Liver (tissue), 9 donors: Measurements from ENCODE around the gene MSH3. TPM values are rescaled to one million over a fixed set of nuclear protein-coding genes. Genes with fewer than 3 reads are reported as not detected.

ENCODE experiments used
- DNase-seq: peaks from one replicate; pipeline ENCODE4 v3.0.0-alpha.2; 2017; ENCODE audit warnings: low spot score
- H3K27ac ChIP-seq, 2 donors: one replicate each; pipeline ENCODE4 v1.7.0; 2013; ENCODE audit warnings: inconsistent platforms in 2 of 2, low read length in 2 of 2, control low read depth in 1 of 2, low read depth in 1 of 2, mild to moderate bottlenecking in 1 of 2
- H3K27me3 ChIP-seq, 4 donors: one replicate each; pipeline versions ENCODE4 v1.6.1 to v1.7.0; 2013; ENCODE audit warnings: low read length in 3 of 4, inconsistent platforms in 1 of 4, mild to moderate bottlenecking in 1 of 4, moderate library complexity in 1 of 4; ENCODE audit not compliant: control insufficient read depth in 4 of 4, insufficient read depth in 4 of 4
- H3K36me3 ChIP-seq, 4 donors: one replicate each; pipeline versions ENCODE4 v1.6.1 to v1.7.0; 2013; ENCODE audit warnings: low read length in 3 of 4, mild to moderate bottlenecking in 3 of 4, low read depth in 1 of 4, moderate library complexity in 1 of 4; ENCODE audit not compliant: control insufficient read depth in 4 of 4, insufficient read depth in 3 of 4
- H3K4me1 ChIP-seq, 4 donors: one replicate each; pipeline versions ENCODE4 v1.6.1 to v1.7.0; 2013; ENCODE audit warnings: low read length in 3 of 4, mild to moderate bottlenecking in 3 of 4, moderate library complexity in 1 of 4; ENCODE audit not compliant: control insufficient read depth in 4 of 4, insufficient read depth in 4 of 4
- H3K4me3 ChIP-seq, 3 donors: one replicate each; pipeline versions ENCODE4 v1.6.1 to v1.7.0; 2013; ENCODE audit warnings: low read length in 3 of 3, control low read depth in 1 of 3, low read depth in 1 of 3, mild to moderate bottlenecking in 1 of 3
- H3K9ac ChIP-seq, 2 donors: one replicate each; pipeline ENCODE4 v1.7.0; 2013; ENCODE audit warnings: low read length in 2 of 2, mild to moderate bottlenecking in 2 of 2, moderate library complexity in 2 of 2, control low read depth in 1 of 2, low read depth in 1 of 2
- H3K9me3 ChIP-seq, 4 donors: one replicate each; pipeline versions ENCODE4 v1.6.1 to v1.7.0; 2013; ENCODE audit warnings: low read length in 3 of 4; ENCODE audit not compliant: control insufficient read depth in 4 of 4
- CTCF ChIP-seq: fragments of 150-350 bp; IDR thresholded peaks from 2 replicates; pipeline ENCODE4 v1.5.1; 2017; ENCODE audit warnings: improper control_type of control experiment, low read depth, low read length; ENCODE audit not compliant: missing input control
- EGR1 ChIP-seq, 2 donors: IDR thresholded peaks; 2 replicates each; pipeline ENCODE4 v1.6.1; 2016 to 2018; ENCODE audit warnings: antibody characterized with exemption in 2 of 2, low read depth in 2 of 2
- FOXA1 ChIP-seq: IDR thresholded peaks from 2 replicates; pipeline ENCODE4 v1.6.1; 2016; ENCODE audit warnings: antibody characterized with exemption
- FOXA2 ChIP-seq: IDR thresholded peaks from 2 replicates; pipeline ENCODE4 v1.6.1; 2016; ENCODE audit warnings: antibody characterized with exemption
- GABPA ChIP-seq, 2 donors: IDR thresholded peaks in 1 of 2; conservative IDR thresholded peaks in 1 of 2; 2 replicates each; pipeline ENCODE4 v1.6.1; 2016; ENCODE audit warnings: antibody characterized with exemption in 2 of 2, mild to moderate bottlenecking in 1 of 2, moderate library complexity in 1 of 2
- HNF4A ChIP-seq, 2 donors: conservative IDR thresholded peaks; 2 replicates each; pipeline ENCODE4 v1.6.1; 2016; ENCODE audit warnings: antibody characterized with exemption in 2 of 2, mild to moderate bottlenecking in 2 of 2
- HNF4G ChIP-seq: IDR thresholded peaks from 2 replicates; pipeline ENCODE4 v1.6.1; 2016; ENCODE audit warnings: antibody characterized with exemption
- MAX ChIP-seq: IDR thresholded peaks from 2 replicates; pipeline ENCODE4 v1.6.1; 2016; ENCODE audit warnings: antibody characterized with exemption
- NR2F2 ChIP-seq: IDR thresholded peaks from 2 replicates; pipeline ENCODE4 v1.6.1; 2016; ENCODE audit warnings: antibody characterized with exemption
- REST ChIP-seq: IDR thresholded peaks from 2 replicates; pipeline ENCODE4 v1.6.1; 2016; ENCODE audit warnings: antibody characterized with exemption, mild to moderate bottlenecking
- RXRA ChIP-seq, 2 donors: IDR thresholded peaks; 2 replicates each; pipeline ENCODE4 v1.6.1; 2017 to 2018; ENCODE audit warnings: antibody characterized with exemption in 2 of 2, mild to moderate bottlenecking in 1 of 2
- SP1 ChIP-seq: IDR thresholded peaks from 2 replicates; pipeline ENCODE4 v1.6.1; 2018; ENCODE audit warnings: antibody characterized with exemption, mild to moderate bottlenecking
- YY1 ChIP-seq: IDR thresholded peaks from 2 replicates; pipeline ENCODE4 v1.6.1; 2016; ENCODE audit warnings: antibody characterized with exemption, mild to moderate bottlenecking
- WGBS: extraction: QIAGEN DNeasy Blood & Tissue Kit; methylation state at CpG from one replicate; pipeline ENCODE4 v1.1.7; 2013; 5-methylcytosine and 5-hydroxymethylcytosine counted together
- polyA plus RNA-seq, 2 donors: library from polyadenylated mRNA; stranded (reverse) in 1 of 2; unstranded in 1 of 2; fragments of 200-250 nt in 1 of 2; fragments of >200 nt in 1 of 2; fragmentation: Nextera tagmentation in 1 of 2; extraction: Ambion mirVana in 1 of 2; gene quantifications; one replicate each; pipeline versions ENCODE4 v1.2.1 to v1.2.3, GENCODE V29; 2013 to 2015
- total RNA-seq, 2 donors: library from RNA; depleted of rRNA; stranded (reverse); fragments of >200 nt; gene quantifications; one replicate each; pipeline ENCODE4 v1.2.3, GENCODE V29; 2014
- TF ChIP-seq, protein P1 (sequence below): IDR thresholded peaks from 2 replicates; pipeline ENCODE4 v1.6.1; 2016; ENCODE audit warnings: antibody characterized with exemption
- donor health status: healthy.
- donor health status: healthy.
- donor health status: healthy.
- donor health status: healthy.
- donor health status: healthy.

The MSH3 gene
- total and polyA plus RNA-seq, 4 donors: 3.0 to 19.1 (median 7.9) TPM

GRCh38 chr5:80884929-80885328 lies 230.5 kb downstream of the MSH3 start:
- WGBS: 96% methylated on average over 1 of the region's 1 CpG
- no peak for DNase-seq

More at GRCh38 chr5:80884929-80885328, 230.5 kb downstream of the MSH3 start:
- no peak overlapping the region for H3K4me3 ChIP-seq
- peaks cover 5 to 21% (median 8%) of the 10 kb centered on the region in 4 donors for H3K4me1 ChIP-seq
- H3K36me3 ChIP-seq: peaks cover 0 to 3% (median 0%) of the 10 kb centered on the region in 4 donors
- no peaks in the 10 kb centered on the region for H3K9me3 ChIP-seq
- H3K9ac ChIP-seq: no peak overlapping the region
- no peak for TF ChIP-seq CTCF
- TF ChIP-seq RXRA (IDR thresholded peaks at IDR 0.05): no peak
- TF ChIP-seq HNF4G: no peak
- no peak for TF ChIP-seq SP1
- TF ChIP-seq EGR1 (IDR thresholded peaks at IDR 0.05; ENCODE audit: low read depth in 2 of 2): no peak
- no peak for TF ChIP-seq HNF4A (conservative IDR thresholded peaks at IDR 0.05)
- no peak for TF ChIP-seq MAX
- TF ChIP-seq, protein P1, sequence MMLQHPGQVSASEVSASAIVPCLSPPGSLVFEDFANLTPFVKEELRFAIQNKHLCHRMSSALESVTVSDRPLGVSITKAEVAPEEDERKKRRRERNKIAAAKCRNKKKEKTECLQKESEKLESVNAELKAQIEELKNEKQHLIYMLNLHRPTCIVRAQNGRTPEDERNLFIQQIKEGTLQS: no peak
- TF ChIP-seq GABPA (IDR thresholded peaks at IDR 0.05 in 1 of 2, conservative IDR thresholded peaks at IDR 0.05 in 1 of 2): no peak
- TF ChIP-seq FOXA2: no peak
- TF ChIP-seq FOXA1: no peak
- TF ChIP-seq YY1: no peak
- no peak for TF ChIP-seq REST
- TF ChIP-seq NR2F2: no peak
- H3K27me3 ChIP-seq: no peaks in the 10 kb centered on the region
- no peak overlapping the region for H3K27ac ChIP-seq
